Stimulated activated naive CD8-positive, alpha-beta T cell treated with anti-CD3 and anti-CD28 coated beads, Interleukin-15, amount 100 ng/mL, for 72 hours (primary cell): ENCODE measurements around the gene AFAP1L2.

Experiments used
- ATAC-seq: fragments of 150-1000 bp; cut with Tn5 transposase; 2 replicates; pipeline ENCODE4 v1.10.0; 2021; ENCODE audit warnings: mild to moderate bottlenecking, moderate library complexity
- DNase-seq, 2 donors: peaks; one replicate each; pipeline ENCODE4 v3.0.0; 2021 to 2022
- H3K27ac Mint-ChIP-seq, 2 donors: one replicate each; pipeline ENCODE4 v1.8.0; 2022; ENCODE audit warnings: mild to moderate bottlenecking in 2 of 2, mixed read lengths in 2 of 2, moderate library complexity in 2 of 2
- H3K27me3 Mint-ChIP-seq: one replicate; pipeline ENCODE4 v1.8.0; 2022; ENCODE audit warnings: mixed read lengths
- H3K4me1 Mint-ChIP-seq: one replicate; pipeline ENCODE4 v1.8.0; 2022; ENCODE audit warnings: mild to moderate bottlenecking, mixed read lengths
- H3K4me3 Mint-ChIP-seq, 2 donors: one replicate each; pipeline ENCODE4 v1.8.0; 2022; ENCODE audit warnings: mild to moderate bottlenecking in 2 of 2, mixed read lengths in 2 of 2, moderate library complexity in 1 of 2
- H3K9me3 Mint-ChIP-seq, 2 donors: one replicate each; pipeline ENCODE4 v1.8.0; 2022; ENCODE audit warnings: mixed read lengths in 2 of 2

Gene AFAP1L2

GRCh38 chr10:114308531-114309363 lies 95.6 kb downstream of the AFAP1L2 start:
- Mint-ChIP-seq H3K4me1 (peaks cover 45% of the 10 kb centered on the region), H3K27ac (peak overlapping the region in 1 of 2 donors; percentile 54), H3K27me3 (no peaks in the 10 kb centered on the region), H3K4me3 (no peak overlapping the region), H3K9me3 (no peaks in the 10 kb centered on the region)
- DNase-seq (no peak), ATAC-seq (no peak)

GRCh38 chr10:114307731-114308130 lies 96.6 kb downstream of the AFAP1L2 start:
- Mint-ChIP-seq H3K27me3 (no peaks in the 10 kb centered on the region), H3K9me3 (no peaks in the 10 kb centered on the region), H3K27ac (no peak overlapping the region), H3K4me3 (no peak overlapping the region), H3K4me1 (peaks cover 49% of the 10 kb centered on the region)
- ATAC-seq (no peak), DNase-seq (no peak)

GRCh38 chr10:114306116-114306973 lies 98.0 kb downstream of the AFAP1L2 start:
- H3K9me3 Mint-ChIP-seq, result no peaks in the 10 kb centered on the region
- H3K4me3 Mint-ChIP-seq, result no peak overlapping the region
- peaks cover 49% of the 10 kb centered on the region for H3K4me1 Mint-ChIP-seq
- H3K27ac Mint-ChIP-seq, result no peak overlapping the region
- peak; percentile 17 for ATAC-seq
- DNase-seq, result no peak
- H3K27me3 Mint-ChIP-seq, result no peaks in the 10 kb centered on the region

GRCh38 chr10:114305521-114305925 lies 98.8 kb downstream of the AFAP1L2 start:
- DNase-seq, result no peak
- H3K27me3 Mint-ChIP-seq, result no peaks in the 10 kb centered on the region
- H3K27ac Mint-ChIP-seq, result no peak overlapping the region
- peaks cover 45% of the 10 kb centered on the region for H3K4me1 Mint-ChIP-seq
- peak overlapping the region; percentile 93 to 95 for H3K4me3 Mint-ChIP-seq
- peak; percentile 13 for ATAC-seq
- no peaks in the 10 kb centered on the region for H3K9me3 Mint-ChIP-seq

- ATAC-seq (peak; percentile 78), DNase-seq (peak; percentile 67 to 72)
- no peaks in the 10 kb centered on the region for H3K9me3 Mint-ChIP-seq
- H3K27ac Mint-ChIP-seq, result peak overlapping the region; percentile 53 to 65
- peaks cover 45% of the 10 kb centered on the region for H3K4me1 Mint-ChIP-seq
- peak overlapping the region; percentile 93 to 95 for H3K4me3 Mint-ChIP-seq
- no peaks in the 10 kb centered on the region for H3K27me3 Mint-ChIP-seq
Measured at GRCh38 chr10:114304571-114305421, 99.5 kb downstream of the AFAP1L2 start.

- peak; percentile 70 for ATAC-seq
- H3K9me3 Mint-ChIP-seq, result no peaks in the 10 kb centered on the region
- peaks cover 40% of the 10 kb centered on the region for H3K4me1 Mint-ChIP-seq
- H3K4me3 Mint-ChIP-seq, result peak overlapping the region; percentile 93 to 95
- peak overlapping the region; percentile 53 to 65 for H3K27ac Mint-ChIP-seq
- DNase-seq, result peak; percentile 72 to 79
- H3K27me3 Mint-ChIP-seq, result no peaks in the 10 kb centered on the region
Measured at GRCh38 chr10:114304017-114304570, 100.2 kb downstream of the AFAP1L2 start.

GRCh38 chr10:114303556-114303955 lies 100.7 kb downstream of the AFAP1L2 start:
- Mint-ChIP-seq H3K9me3 (no peaks in the 10 kb centered on the region), H3K4me3 (peak overlapping the region; percentile 93 to 95), H3K27ac (peak overlapping the region in 1 of 2 donors; percentile 39), H3K4me1 (peaks cover 35% of the 10 kb centered on the region), H3K27me3 (no peaks in the 10 kb centered on the region)
- ATAC-seq (no peak), DNase-seq (no peak)

- H3K4me1 Mint-ChIP-seq, result peaks cover 20% of the 10 kb centered on the region
- ATAC-seq, result no peak
- H3K4me3 Mint-ChIP-seq, result no peak overlapping the region
- no peak for DNase-seq
- H3K9me3 Mint-ChIP-seq, result peaks cover 0 to 2% of the 10 kb centered on the region in 2 donors
- no peaks in the 10 kb centered on the region for H3K27me3 Mint-ChIP-seq
- peak overlapping the region; percentile 12 to 82 for H3K27ac Mint-ChIP-seq
Measured at GRCh38 chr10:114301951-114302710, 102.2 kb downstream of the AFAP1L2 start.

- Mint-ChIP-seq H3K27me3 (no peaks in the 10 kb centered on the region), H3K27ac (no peak overlapping the region), H3K4me1 (peaks cover 16% of the 10 kb centered on the region), H3K4me3 (no peak overlapping the region), H3K9me3 (peaks cover 4 to 12% of the 10 kb centered on the region in 2 donors)
- ATAC-seq (no peak), DNase-seq (no peak)
Measured at GRCh38 chr10:114301177-114301576, 103.1 kb downstream of the AFAP1L2 start.

GRCh38 chr10:114300036-114300645 lies 104.2 kb downstream of the AFAP1L2 start:
- ATAC-seq, result no peak
- H3K4me1 Mint-ChIP-seq, result peaks cover 16% of the 10 kb centered on the region

GRCh38 chr10:114297136-114297705 lies 107.1 kb downstream of the AFAP1L2 start:
- DNase-seq (no peak), ATAC-seq (no peak)
- no peaks in the 10 kb centered on the region for H3K4me1 Mint-ChIP-seq
- no peak overlapping the region for H3K27ac Mint-ChIP-seq
- H3K4me3 Mint-ChIP-seq, result no peak overlapping the region
- no peaks in the 10 kb centered on the region for H3K27me3 Mint-ChIP-seq
- peaks cover 13 to 20% of the 10 kb centered on the region in 2 donors for H3K9me3 Mint-ChIP-seq

More at GRCh38 chr10:114300036-114300645, 104.2 kb downstream of the AFAP1L2 start:
- Mint-ChIP-seq H3K4me3 (no peak overlapping the region), H3K27ac (peak overlapping the region in 1 of 2 donors; percentile 12), H3K9me3 (peaks cover 13 to 20% of the 10 kb centered on the region in 2 donors), H3K27me3 (no peaks in the 10 kb centered on the region)
- DNase-seq, result no peak

GRCh38 chr10:114295393-114295792 lies 108.9 kb downstream of the AFAP1L2 start:
- Mint-ChIP-seq H3K27ac (no peak overlapping the region), H3K9me3 (peaks cover 13 to 20% of the 10 kb centered on the region in 2 donors), H3K27me3 (no peaks in the 10 kb centered on the region), H3K4me3 (no peak overlapping the region), H3K4me1 (no peaks in the 10 kb centered on the region)
- DNase-seq (no peak), ATAC-seq (no peak)

GRCh38 chr10:114294549-114294948 lies 109.8 kb downstream of the AFAP1L2 start:
- H3K4me1 Mint-ChIP-seq, result no peaks in the 10 kb centered on the region
- H3K27me3 Mint-ChIP-seq, result no peaks in the 10 kb centered on the region
- H3K9me3 Mint-ChIP-seq, result peaks cover 13 to 20% of the 10 kb centered on the region in 2 donors
- DNase-seq, result no peak
- no peak overlapping the region for H3K27ac Mint-ChIP-seq
- no peak for ATAC-seq
- no peak overlapping the region for H3K4me3 Mint-ChIP-seq

- DNase-seq (no peak), ATAC-seq (no peak)
- H3K4me1 Mint-ChIP-seq, result no peaks in the 10 kb centered on the region
- no peak overlapping the region for H3K27ac Mint-ChIP-seq
- peaks cover 13 to 20% of the 10 kb centered on the region in 2 donors for H3K9me3 Mint-ChIP-seq
- no peaks in the 10 kb centered on the region for H3K27me3 Mint-ChIP-seq
- H3K4me3 Mint-ChIP-seq, result no peak overlapping the region
Measured at GRCh38 chr10:114293075-114293474, 111.2 kb downstream of the AFAP1L2 start.
